Stimulated activated CD4-positive, alpha-beta T cell treated with anti-CD3 and anti-CD28 coated beads, Interleukin-4, amount 100 ng/mL, for 48 hours (primary cell): Measurements from ENCODE around the gene PRCC.

Experiments used
- DNase-seq, 2 donors: peaks; one replicate each; pipeline ENCODE4 v3.0.0-alpha.2; 2020; ENCODE audit warnings: low read depth in 2 of 2

The PRCC gene

GRCh38 chr1:156813750-156814570, 46.6 kb downstream of the PRCC start:
- DNase-seq = peak; percentile 69 to 72

GRCh38 chr1:156814571-156815260, 47.4 kb downstream of the PRCC start:
- no peak for DNase-seq

GRCh38 chr1:156815307-156815826, 48.0 kb downstream of the PRCC start:
- no peak for DNase-seq

- no peak for DNase-seq
Measured at GRCh38 chr1:156815961-156816422, 48.7 kb downstream of the PRCC start.

GRCh38 chr1:156816561-156817328, 49.4 kb downstream of the PRCC start, which contains the start of gene SH2D2A:
SH2D2A (minus strand) TSS chr1:156816848; CDS start chr1:156816708, 140 bp downstream.
- peak; percentile 84 to 88 for DNase-seq

GRCh38 chr1:156821801-156822200, 54.5 kb downstream of the PRCC start:
- peak in 1 of 2 donors; percentile 52 for DNase-seq

- no peak for DNase-seq
Measured at GRCh38 chr1:156822680-156823079, 55.3 kb downstream of the PRCC start.

- no peak for DNase-seq
Measured at GRCh38 chr1:156823210-156823790, 56.0 kb downstream of the PRCC start.

- no peak for DNase-seq
Measured at GRCh38 chr1:156826630-156827029, 59.3 kb downstream of the PRCC start.

GRCh38 chr1:156828400-156829124, 61.2 kb downstream of the PRCC start:
- DNase-seq = no peak

GRCh38 chr1:156832434-156832833, 65.1 kb downstream of the PRCC start:
- DNase-seq = no peak

- DNase-seq = no peak
Measured at GRCh38 chr1:156833603-156834002, 66.3 kb downstream of the PRCC start.

GRCh38 chr1:156834322-156834721, 67.0 kb downstream of the PRCC start:
- no peak for DNase-seq

GRCh38 chr1:156836041-156836654, 68.8 kb downstream of the PRCC start:
- DNase-seq = peak in 1 of 2 donors; percentile 50

- no peak for DNase-seq
Measured at GRCh38 chr1:156836892-156837291, 69.6 kb downstream of the PRCC start.

GRCh38 chr1:156838972-156839371, 71.6 kb downstream of the PRCC start:
- DNase-seq = no peak

GRCh38 chr1:156839426-156840109, 72.2 kb downstream of the PRCC start:
- DNase-seq = no peak

- no peak for DNase-seq
Measured at GRCh38 chr1:156840186-156840897, 73.0 kb downstream of the PRCC start.

- no peak for DNase-seq
Measured at GRCh38 chr1:156840898-156841279, 73.6 kb downstream of the PRCC start.
